Measurements from ENCODE around the gene ARSG.
"Not testable (repeated sequence)": the region's sequence is repeated elsewhere in the genome, so short reads cannot be mapped to it uniquely, and the experiment has no call there.

GRCh38 chr17:68355108-68355507 lies 63.8 kb downstream of the ARSG start:
- not testable (repeated sequence) for TF ChIP-seq USF2 (IDR thresholded peaks at IDR 0.05; ENCODE audit: low read length); CEBPB (IDR thresholded peaks at IDR 0.05; ENCODE audit: low read depth, low read length); POLR2A (IDR thresholded peaks at IDR 0.05; ENCODE audit: control extremely low read depth in 1 of 2, low read depth in 2 of 2, low read length in 2 of 2); MAX (IDR thresholded peaks at IDR 0.05); ZNF274 (IDR thresholded peaks at IDR 0.05; ENCODE audit: borderline replicate concordance, extremely low read depth, low read length); EP300 (IDR thresholded peaks at IDR 0.05; ENCODE audit: borderline replicate concordance in 1 of 2, low read depth in 2 of 2, low read length in 2 of 2); CTCF (IDR thresholded peaks at IDR 0.05; ENCODE audit: control extremely low read depth in 1 of 3, insufficient read depth in 1 of 3, low read depth in 1 of 3, low read length in 3 of 3); NANOG (IDR thresholded peaks at IDR 0.05; ENCODE audit: insufficient read depth, low read depth, low read length, poor library complexity, severe bottlenecking); RFX5 (IDR thresholded peaks at IDR 0.05; ENCODE audit: borderline replicate concordance, low read depth, low read length); RBBP5 (IDR thresholded peaks at IDR 0.05; ENCODE audit: borderline replicate concordance, low read depth, low read length); SUZ12 (IDR thresholded peaks at IDR 0.05; ENCODE audit: low read length); ATF3 (IDR thresholded peaks at IDR 0.05; ENCODE audit: insufficient read depth, low read depth, low read length); SAP30 (IDR thresholded peaks at IDR 0.05; ENCODE audit: insufficient read depth, insufficient replicate concordance, low read length)

Data from H1 (cell line).